Loucy (cell line): Measurements from ENCODE around the gene ABCA8.
A peak's percentile ranks its signal among the peaks of the same experiment; 100 is the strongest.

Experiments used
- H2AFZ ChIP-seq: fragments of 200-600 bp; sonication (generic); 2 replicates; pipeline ENCODE4 v1.6.0; 2016; ENCODE audit warnings: antibody characterized with exemption, mild to moderate bottlenecking, low read length, moderate library complexity
- H3F3A ChIP-seq: fragments of 200-600 bp; 2 replicates; pipeline ENCODE4 v1.6.0; 2016; ENCODE audit warnings: antibody characterized with exemption, low read depth, mild to moderate bottlenecking
- H3K27me3 ChIP-seq: fragments of 200-600 bp; sonication (generic); 2 replicates; pipeline ENCODE4 v1.6.1; 2014; ENCODE audit warnings: low read length, mild to moderate bottlenecking; ENCODE audit not compliant: insufficient read depth, poor library complexity, severe bottlenecking
- H3K36me3 ChIP-seq: fragments of 200-600 bp; sonication (generic); 2 replicates; pipeline ENCODE4 v1.6.1; 2016; ENCODE audit warnings: low read length; ENCODE audit not compliant: insufficient read depth
- H3K4me1 ChIP-seq: fragments of 200-600 bp; sonication (generic); 2 replicates; pipeline ENCODE4 v1.5.1; 2014; ENCODE audit warnings: low read length, mild to moderate bottlenecking; ENCODE audit not compliant: insufficient read depth, poor library complexity, severe bottlenecking
- H3K4me2 ChIP-seq: fragments of 200-600 bp; sonication (generic); 2 replicates; pipeline ENCODE4 v1.6.0; 2014; ENCODE audit warnings: antibody characterized with exemption, low read length, low read depth, mild to moderate bottlenecking; ENCODE audit not compliant: poor library complexity, severe bottlenecking
- H3K4me3 ChIP-seq: fragments of 200-600 bp; sonication (generic); 2 replicates; pipeline ENCODE4 v1.5.1; 2014; ENCODE audit warnings: low read length, mild to moderate bottlenecking, mixed read lengths; ENCODE audit not compliant: poor library complexity, severe bottlenecking
- H3K79me2 ChIP-seq: fragments of 200-600 bp; sonication (generic); 2 replicates; pipeline ENCODE4 v1.6.1; 2014; ENCODE audit warnings: low read length; ENCODE audit not compliant: insufficient read depth
- H3K9ac ChIP-seq: fragments of 200-600 bp; sonication (generic); 2 replicates; pipeline ENCODE4 v1.6.0; 2014; ENCODE audit warnings: mild to moderate bottlenecking, low read depth, low read length, moderate library complexity; ENCODE audit not compliant: poor library complexity, severe bottlenecking
- H3K9me2 ChIP-seq: fragments of 200-600 bp; sonication (generic); replicated peaks from 2 replicates; pipeline ENCODE4 v1.6.1; 2016; ENCODE audit warnings: low read depth, low read length, mixed read lengths
- H3K9me3 ChIP-seq: fragments of 200-600 bp; sonication (generic); 2 replicates; pipeline ENCODE4 v1.6.1; 2014; ENCODE audit warnings: mild to moderate bottlenecking, antibody characterized with exemption, low read length, low read depth; ENCODE audit not compliant: insufficient read depth
- H4K20me1 ChIP-seq: fragments of 200-600 bp; sonication (generic); 2 replicates; pipeline ENCODE4 v1.6.0; 2014; ENCODE audit warnings: antibody characterized with exemption, low read length, mild to moderate bottlenecking; ENCODE audit not compliant: insufficient read depth, poor library complexity, severe bottlenecking
- EZH2phosphoT487 ChIP-seq: fragments of 200-600 bp; IDR thresholded peaks from 2 replicates; pipeline ENCODE4 v1.6.1; 2018; ENCODE audit warnings: antibody characterized with exemption, mild to moderate bottlenecking, moderate library complexity, borderline replicate concordance
- TF ChIP-seq, protein P1 (sequence below): fragments of 200-600 bp; sonication (generic); conservative IDR thresholded peaks from 2 replicates; pipeline ENCODE4 v1.5.1; 2014; ENCODE audit warnings: mild to moderate bottlenecking, antibody characterized with exemption, low read length

ABCA8 gene

DNA sequence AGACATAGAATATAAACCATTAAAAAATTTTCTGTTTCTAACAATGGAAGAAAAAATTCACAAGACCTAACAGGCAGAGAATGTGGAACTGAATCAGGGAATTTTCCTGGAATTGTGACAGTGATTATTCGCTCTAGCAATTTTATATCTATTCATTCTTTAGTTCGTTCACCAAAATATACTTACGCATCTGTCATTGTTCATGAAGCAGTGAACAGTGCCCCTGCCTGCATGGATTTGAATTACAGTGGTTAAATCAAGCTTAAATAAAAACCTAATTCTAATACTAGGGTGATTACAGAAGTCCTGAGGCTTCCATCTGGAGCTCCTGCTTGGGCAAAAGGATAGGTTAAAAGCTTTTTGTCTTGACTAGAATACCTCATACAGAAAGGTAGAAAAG, 48.6 kb downstream of the ABCA8 start:
- Histone ChIP-seq H3K79me2 (no peaks in the 10 kb centered on the region), H4K20me1 (no peaks in the 10 kb centered on the region), H3K9ac (no peak overlapping the region), H3K9me3 (no peaks in the 10 kb centered on the region), H3K4me2 (no peak overlapping the region), H3K4me1 (no peaks in the 10 kb centered on the region), H3K36me3 (no peaks in the 10 kb centered on the region), H3K4me3 (no peak overlapping the region), H2AFZ (no peak overlapping the region), H3K9me2 (no peaks in the 10 kb centered on the region), H3F3A (no peaks in the 10 kb centered on the region), H3K27me3 (no peaks in the 10 kb centered on the region)
- TF ChIP-seq, protein P1, sequence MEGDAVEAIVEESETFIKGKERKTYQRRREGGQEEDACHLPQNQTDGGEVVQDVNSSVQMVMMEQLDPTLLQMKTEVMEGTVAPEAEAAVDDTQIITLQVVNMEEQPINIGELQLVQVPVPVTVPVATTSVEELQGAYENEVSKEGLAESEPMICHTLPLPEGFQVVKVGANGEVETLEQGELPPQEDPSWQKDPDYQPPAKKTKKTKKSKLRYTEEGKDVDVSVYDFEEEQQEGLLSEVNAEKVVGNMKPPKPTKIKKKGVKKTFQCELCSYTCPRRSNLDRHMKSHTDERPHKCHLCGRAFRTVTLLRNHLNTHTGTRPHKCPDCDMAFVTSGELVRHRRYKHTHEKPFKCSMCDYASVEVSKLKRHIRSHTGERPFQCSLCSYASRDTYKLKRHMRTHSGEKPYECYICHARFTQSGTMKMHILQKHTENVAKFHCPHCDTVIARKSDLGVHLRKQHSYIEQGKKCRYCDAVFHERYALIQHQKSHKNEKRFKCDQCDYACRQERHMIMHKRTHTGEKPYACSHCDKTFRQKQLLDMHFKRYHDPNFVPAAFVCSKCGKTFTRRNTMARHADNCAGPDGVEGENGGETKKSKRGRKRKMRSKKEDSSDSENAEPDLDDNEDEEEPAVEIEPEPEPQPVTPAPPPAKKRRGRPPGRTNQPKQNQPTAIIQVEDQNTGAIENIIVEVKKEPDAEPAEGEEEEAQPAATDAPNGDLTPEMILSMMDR: peak; percentile 53
- TF ChIP-seq EZH2phosphoT487: no peak

DNA sequence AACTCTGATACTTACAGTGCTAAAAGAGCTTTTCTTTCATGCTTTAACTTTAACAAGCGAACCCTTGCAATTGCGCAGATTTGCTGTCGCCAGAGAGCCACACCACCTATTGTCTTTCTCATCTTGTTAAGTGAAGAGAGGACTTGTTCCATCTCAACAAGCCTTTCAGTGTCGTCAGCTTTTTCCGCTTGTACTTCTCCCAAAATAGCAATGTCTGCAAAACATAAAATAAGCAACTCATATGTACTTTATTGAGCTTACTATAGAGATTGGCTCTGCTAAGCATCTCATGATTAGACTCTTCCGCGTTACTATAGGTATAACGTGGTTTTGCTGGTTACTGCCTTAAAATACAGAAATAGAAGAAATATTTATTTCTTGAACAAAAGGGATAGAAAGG, 51.9 kb downstream of the ABCA8 start:
- H3K4me1 ChIP-seq: no peaks in the 10 kb centered on the region
- no peaks in the 10 kb centered on the region for H3K36me3 ChIP-seq
- no peak overlapping the region for H3K9ac ChIP-seq
- H3K4me2 ChIP-seq: no peak overlapping the region
- H3K9me3 ChIP-seq: no peaks in the 10 kb centered on the region
- H4K20me1 ChIP-seq: no peaks in the 10 kb centered on the region
- no peak overlapping the region for H3K4me3 ChIP-seq
- H3K9me2 ChIP-seq: no peaks in the 10 kb centered on the region
- H2AFZ ChIP-seq: no peak overlapping the region
- H3K27me3 ChIP-seq: no peaks in the 10 kb centered on the region
- no peaks in the 10 kb centered on the region for H3K79me2 ChIP-seq
- H3F3A ChIP-seq: no peaks in the 10 kb centered on the region
- no peak for TF ChIP-seq EZH2phosphoT487
- TF ChIP-seq, protein P1: no peak

DNA sequence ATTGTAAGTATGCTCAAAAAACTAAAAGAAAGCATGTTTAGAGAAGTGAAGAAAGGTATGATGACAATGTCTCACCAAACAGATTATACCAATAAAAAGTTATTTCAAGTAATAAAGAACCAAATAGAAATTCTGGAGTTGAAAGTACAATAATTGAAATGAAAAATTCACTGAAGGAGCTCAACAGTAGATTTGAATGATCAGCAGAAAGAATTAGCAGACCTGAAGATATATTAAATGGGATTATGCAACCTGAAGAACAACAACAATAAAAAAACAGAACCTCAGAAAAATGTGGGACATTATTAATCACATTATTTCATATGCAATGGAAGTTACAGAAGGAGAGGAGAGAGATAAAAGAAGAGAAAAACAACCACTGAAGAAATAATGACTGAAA, 57.6 kb downstream of the ABCA8 start:
- Histone ChIP-seq H2AFZ (no peak overlapping the region), H3K27me3 (no peaks in the 10 kb centered on the region), H3K79me2 (no peaks in the 10 kb centered on the region), H3K9ac (no peak overlapping the region), H3K9me2 (no peaks in the 10 kb centered on the region), H3K4me2 (no peak overlapping the region), H4K20me1 (no peaks in the 10 kb centered on the region), H3K36me3 (no peaks in the 10 kb centered on the region), H3F3A (no peaks in the 10 kb centered on the region), H3K4me1 (no peaks in the 10 kb centered on the region), H3K4me3 (no peak overlapping the region), H3K9me3 (no peaks in the 10 kb centered on the region)
- TF ChIP-seq, protein P1: no peak
- no peak for TF ChIP-seq EZH2phosphoT487
